ENCODE results near the gene PM20D2.

The PM20D2 gene

GRCh38 chr6:89209457-89209856 is 63.6 kb downstream of the PM20D2 start:
- DNase-seq, result no peak

- no peak for DNase-seq
These were observed 66.6 kb downstream of the PM20D2 start for GRCh38 chr6:89212472-89212871.

- no peak for DNase-seq
These were observed 68.3 kb downstream of the PM20D2 start for GRCh38 chr6:89214197-89214596.

All from COR-L47 (cell line).